ENCODE results near the gene KEL.

The KEL gene

DNA sequence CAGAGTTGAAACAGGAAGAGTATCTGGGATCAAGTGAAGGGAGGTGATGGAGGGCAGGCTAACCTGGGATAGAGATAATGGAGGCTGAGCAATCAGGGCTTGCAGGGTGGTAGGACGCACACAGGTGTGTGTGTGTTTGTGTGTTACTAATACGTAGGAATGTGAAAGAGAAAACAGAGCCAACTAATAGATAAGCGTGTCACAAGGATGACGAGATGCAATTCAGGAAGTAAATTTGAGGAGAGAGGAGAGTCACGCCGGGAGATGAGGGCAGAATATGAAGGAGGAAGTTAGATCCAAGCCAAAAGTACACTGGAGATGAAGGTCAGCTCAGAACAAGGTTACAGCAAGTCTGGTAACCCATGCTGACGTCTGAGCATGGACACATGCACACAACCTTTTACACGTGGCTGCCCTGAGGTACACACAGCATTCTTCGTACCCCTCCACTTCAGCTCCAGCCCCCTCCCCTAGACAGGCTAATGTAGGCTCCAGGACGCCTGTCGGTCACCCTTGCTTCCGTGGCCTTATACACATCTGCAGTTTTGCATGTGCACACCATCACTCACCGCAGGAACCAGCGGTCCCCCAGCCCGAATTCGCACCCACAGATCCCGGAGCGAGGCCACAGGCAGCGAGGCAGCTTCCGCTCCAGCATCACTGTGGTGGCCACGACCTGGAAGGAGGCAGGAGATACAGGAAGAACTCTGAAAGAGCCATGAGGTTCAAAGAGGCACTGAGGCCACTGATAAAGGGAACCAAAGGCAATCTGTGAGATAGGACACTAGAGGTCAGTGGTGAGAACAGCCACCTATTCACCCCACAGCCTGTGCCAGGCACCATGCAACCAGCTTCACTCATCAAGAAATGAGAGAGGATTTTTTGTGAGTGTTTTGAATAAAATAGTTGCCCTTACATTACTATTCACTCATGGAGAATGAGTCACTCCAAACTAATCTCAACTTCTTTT, 53.0 kb downstream of the KEL start:
- 73% methylated on average over 21 of the region's 21 CpGs for WGBS
- Histone ChIP-seq H3K27ac (ENCODE audit: low read length, poor library complexity, severe bottlenecking) (no peak overlapping the region), H3K14ac (ENCODE audit: low read length in 2 of 2) (no peak overlapping the region)

DNA sequence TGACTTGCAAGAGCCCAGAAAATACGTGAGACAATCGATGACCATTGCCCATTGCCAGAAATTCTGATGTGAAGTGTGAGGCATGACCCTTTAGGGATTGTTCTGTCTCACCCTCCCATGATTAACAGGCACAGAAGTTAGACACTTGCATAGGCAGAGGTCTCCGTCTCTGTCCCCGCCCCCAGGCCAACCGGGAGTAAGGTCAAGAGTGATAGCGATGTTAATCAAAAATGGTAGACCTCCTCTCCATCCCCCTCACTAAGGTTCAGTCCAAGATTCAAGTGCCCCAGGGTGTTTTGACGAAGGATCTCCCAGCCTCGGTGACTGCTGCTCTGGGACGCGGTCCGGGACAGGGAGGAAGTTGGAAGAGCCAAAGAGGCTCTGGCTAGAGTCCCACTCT, 53.9 kb downstream of the KEL start:
- H3K27me3 ChIP-seq (ENCODE audit: control insufficient read depth in 1 of 2, insufficient read depth in 1 of 2, low read length in 2 of 2), result peaks cover 0 to 11% of the 10 kb centered on the region in 2 experiments
- no peak overlapping the region for H2BK15ac ChIP-seq (ENCODE audit: low read depth, poor library complexity, severe bottlenecking)
- H2AK5ac ChIP-seq (ENCODE audit: low read length, severe bottlenecking), result no peak overlapping the region
- no peak overlapping the region for H3K14ac ChIP-seq (ENCODE audit: low read length in 2 of 2)
- H4K91ac ChIP-seq (ENCODE audit: low read length), result no peak overlapping the region
- H3K4ac ChIP-seq (ENCODE audit: low read depth in 1 of 2, low read length in 2 of 2), result no peak overlapping the region
- no peak overlapping the region for H3K4me2 ChIP-seq (ENCODE audit: low read length, poor library complexity, severe bottlenecking)
- H2AFZ ChIP-seq (ENCODE audit: low read depth, low read length), result no peak overlapping the region
- 83% methylated on average over 11 of the region's 11 CpGs for WGBS
- no peaks in the 10 kb centered on the region for H3K79me1 ChIP-seq (replicated peaks; ENCODE audit: low read length, poor library complexity, severe bottlenecking)
- peaks cover 18% of the 10 kb centered on the region for H3K9me3 ChIP-seq (ENCODE audit: control insufficient read depth, low read length)
- H4K8ac ChIP-seq (ENCODE audit: low read length), result no peak overlapping the region
- no peak overlapping the region for H2BK5ac ChIP-seq (ENCODE audit: low read depth, low read length, poor library complexity, severe bottlenecking)
- no peak overlapping the region for H3K27ac ChIP-seq (ENCODE audit: low read length, poor library complexity, severe bottlenecking)
- DNase-seq, result no peak
- no peak overlapping the region for H3K23ac ChIP-seq (ENCODE audit: low read length in 2 of 2)
- H2BK120ac ChIP-seq (ENCODE audit: low read depth, low read length), result no peak overlapping the region
- H3K4me3 ChIP-seq (ENCODE audit: insufficient read depth in 1 of 2, low read depth in 1 of 2, low read length in 2 of 2), result no peak overlapping the region
- no peak overlapping the region for H3K9ac ChIP-seq (ENCODE audit: low read length)
- no peak overlapping the region for H2BK12ac ChIP-seq (ENCODE audit: low read length in 2 of 2)
- H3K18ac ChIP-seq (ENCODE audit: low read depth in 1 of 2, low read length in 2 of 2), result no peak overlapping the region
- H3K4me1 ChIP-seq (ENCODE audit: control insufficient read depth, insufficient read depth, low read depth, low read length), result no peaks in the 10 kb centered on the region
- no peaks in the 10 kb centered on the region for H3K36me3 ChIP-seq (ENCODE audit: control insufficient read depth in 1 of 2, insufficient read depth in 2 of 2, low read depth in 1 of 2, low read length in 2 of 2)

More for the DNA sequence above, 53.0 kb downstream of the KEL start:
- H2BK120ac ChIP-seq (ENCODE audit: low read depth, low read length), result no peak overlapping the region
- no peak for DNase-seq
- no peak overlapping the region for H2BK5ac ChIP-seq (ENCODE audit: low read depth, low read length, poor library complexity, severe bottlenecking)
- no peak overlapping the region for H3K4me2 ChIP-seq (ENCODE audit: low read length, poor library complexity, severe bottlenecking)
- H2AFZ ChIP-seq (ENCODE audit: low read depth, low read length), result no peak overlapping the region
- no peak overlapping the region for H2BK15ac ChIP-seq (ENCODE audit: low read depth, poor library complexity, severe bottlenecking)
- peaks cover 17% of the 10 kb centered on the region for H3K9me3 ChIP-seq (ENCODE audit: control insufficient read depth, low read length)
- H3K18ac ChIP-seq (ENCODE audit: low read depth in 1 of 2, low read length in 2 of 2), result no peak overlapping the region
- no peak overlapping the region for H2BK12ac ChIP-seq (ENCODE audit: low read length in 2 of 2)
- H3K36me3 ChIP-seq (ENCODE audit: control insufficient read depth in 1 of 2, insufficient read depth in 2 of 2, low read depth in 1 of 2, low read length in 2 of 2), result no peaks in the 10 kb centered on the region
- H3K27me3 ChIP-seq (ENCODE audit: control insufficient read depth in 1 of 2, insufficient read depth in 1 of 2, low read length in 2 of 2), result peaks cover 0 to 11% of the 10 kb centered on the region in 2 experiments
- H4K91ac ChIP-seq (ENCODE audit: low read length), result no peak overlapping the region
- no peak overlapping the region for H4K8ac ChIP-seq (ENCODE audit: low read length)
- H3K4ac ChIP-seq (ENCODE audit: low read depth in 1 of 2, low read length in 2 of 2), result no peak overlapping the region
- no peak overlapping the region for H3K9ac ChIP-seq (ENCODE audit: low read length)
- no peaks in the 10 kb centered on the region for H3K4me1 ChIP-seq (ENCODE audit: control insufficient read depth, insufficient read depth, low read depth, low read length)
- H3K4me3 ChIP-seq (ENCODE audit: insufficient read depth in 1 of 2, low read depth in 1 of 2, low read length in 2 of 2), result no peak overlapping the region
- H3K79me1 ChIP-seq (replicated peaks; ENCODE audit: low read length, poor library complexity, severe bottlenecking), result no peaks in the 10 kb centered on the region
- no peak overlapping the region for H3K23ac ChIP-seq (ENCODE audit: low read length in 2 of 2)
- H2AK5ac ChIP-seq (ENCODE audit: low read length, severe bottlenecking), result no peak overlapping the region

DNA sequence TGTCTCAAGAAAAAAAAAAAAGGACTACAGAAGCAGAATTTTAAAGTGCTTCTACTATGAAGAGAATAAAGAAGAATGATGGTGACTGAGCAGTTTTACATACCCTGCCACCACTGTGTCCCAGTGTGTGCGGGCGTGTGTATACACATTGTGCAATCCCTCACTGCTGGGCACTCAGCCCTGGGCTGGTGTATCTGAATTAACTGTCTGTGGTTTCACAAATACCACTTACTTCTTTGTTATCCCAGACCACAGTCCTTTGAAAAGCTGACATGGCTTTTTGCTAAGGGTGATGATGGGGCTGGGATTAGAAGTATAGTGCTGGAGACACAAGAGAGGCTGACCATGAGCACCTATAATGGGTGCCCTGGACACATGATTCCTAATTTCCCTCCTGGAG, 55.5 kb downstream of the KEL start:
- no peak overlapping the region for H3K14ac ChIP-seq (ENCODE audit: low read length in 2 of 2)
- no peak overlapping the region for H2AK5ac ChIP-seq (ENCODE audit: low read length, severe bottlenecking)
- no peak overlapping the region for H3K27ac ChIP-seq (ENCODE audit: low read length, poor library complexity, severe bottlenecking)
- no peaks in the 10 kb centered on the region for H3K36me3 ChIP-seq (ENCODE audit: control insufficient read depth in 1 of 2, insufficient read depth in 2 of 2, low read depth in 1 of 2, low read length in 2 of 2)
- H3K4me2 ChIP-seq (ENCODE audit: low read length, poor library complexity, severe bottlenecking), result no peak overlapping the region
- H3K18ac ChIP-seq (ENCODE audit: low read depth in 1 of 2, low read length in 2 of 2), result no peak overlapping the region
- H2BK15ac ChIP-seq (ENCODE audit: low read depth, poor library complexity, severe bottlenecking), result no peak overlapping the region
- H3K9ac ChIP-seq (ENCODE audit: low read length), result no peak overlapping the region
- DNase-seq, result no peak
- no peak overlapping the region for H2BK5ac ChIP-seq (ENCODE audit: low read depth, low read length, poor library complexity, severe bottlenecking)
- no peaks in the 10 kb centered on the region for H3K79me1 ChIP-seq (replicated peaks; ENCODE audit: low read length, poor library complexity, severe bottlenecking)
- H3K4me3 ChIP-seq (ENCODE audit: insufficient read depth in 1 of 2, low read depth in 1 of 2, low read length in 2 of 2), result no peak overlapping the region
- WGBS, result 100% methylated on average over 1 of the region's 2 CpGs
- no peaks in the 10 kb centered on the region for H3K4me1 ChIP-seq (ENCODE audit: control insufficient read depth, insufficient read depth, low read depth, low read length)
- H3K4ac ChIP-seq (ENCODE audit: low read depth in 1 of 2, low read length in 2 of 2), result no peak overlapping the region
- no peak overlapping the region for H2BK120ac ChIP-seq (ENCODE audit: low read depth, low read length)
- H4K91ac ChIP-seq (ENCODE audit: low read length), result no peak overlapping the region
- no peak overlapping the region for H2AFZ ChIP-seq (ENCODE audit: low read depth, low read length)
- no peak overlapping the region for H4K8ac ChIP-seq (ENCODE audit: low read length)
- H3K23ac ChIP-seq (ENCODE audit: low read length in 2 of 2), result no peak overlapping the region
- peaks cover 18% of the 10 kb centered on the region for H3K9me3 ChIP-seq (ENCODE audit: control insufficient read depth, low read length)
- peaks cover 0 to 8% of the 10 kb centered on the region in 2 experiments for H3K27me3 ChIP-seq (ENCODE audit: control insufficient read depth in 1 of 2, insufficient read depth in 1 of 2, low read length in 2 of 2)
- H2BK12ac ChIP-seq (ENCODE audit: low read length in 2 of 2), result no peak overlapping the region

DNA sequence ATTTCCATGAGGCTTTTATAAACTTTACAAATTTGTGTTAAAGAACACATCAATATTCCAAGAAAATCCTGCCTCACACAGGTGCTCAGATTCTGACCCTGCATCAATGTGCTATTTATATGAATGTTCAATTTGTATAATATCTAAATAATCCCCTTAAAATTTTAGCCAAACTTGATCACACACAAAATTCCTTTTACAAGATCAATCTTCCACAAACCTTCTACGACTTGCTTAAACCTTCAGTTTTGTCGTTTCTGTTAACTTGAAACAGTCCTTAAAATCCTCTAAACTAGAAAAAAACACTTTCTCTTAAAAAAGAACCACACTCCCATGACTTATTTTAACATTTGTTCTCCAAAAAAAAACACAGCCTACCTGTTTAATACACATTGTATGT, 56.4 kb downstream of the KEL start:
- H2AK5ac ChIP-seq (ENCODE audit: low read length, severe bottlenecking), result no peak overlapping the region
- peaks cover 18% of the 10 kb centered on the region for H3K9me3 ChIP-seq (ENCODE audit: control insufficient read depth, low read length)
- H3K4ac ChIP-seq (ENCODE audit: low read depth in 1 of 2, low read length in 2 of 2), result no peak overlapping the region
- no peak overlapping the region for H4K91ac ChIP-seq (ENCODE audit: low read length)
- no peak overlapping the region for H2BK12ac ChIP-seq (ENCODE audit: low read length in 2 of 2)
- H2BK120ac ChIP-seq (ENCODE audit: low read depth, low read length), result no peak overlapping the region
- H3K36me3 ChIP-seq (ENCODE audit: control insufficient read depth in 1 of 2, insufficient read depth in 2 of 2, low read depth in 1 of 2, low read length in 2 of 2), result no peaks in the 10 kb centered on the region
- H3K4me1 ChIP-seq (ENCODE audit: control insufficient read depth, insufficient read depth, low read depth, low read length), result no peaks in the 10 kb centered on the region
- DNase-seq, result no peak
- 74% methylated on average over 2 of the region's 2 CpGs for WGBS
- no peak overlapping the region for H2BK15ac ChIP-seq (ENCODE audit: low read depth, poor library complexity, severe bottlenecking)
- H2BK5ac ChIP-seq (ENCODE audit: low read depth, low read length, poor library complexity, severe bottlenecking), result no peak overlapping the region
- H3K4me2 ChIP-seq (ENCODE audit: low read length, poor library complexity, severe bottlenecking), result no peak overlapping the region
- H3K23ac ChIP-seq (ENCODE audit: low read length in 2 of 2), result no peak overlapping the region
- H3K4me3 ChIP-seq (ENCODE audit: insufficient read depth in 1 of 2, low read depth in 1 of 2, low read length in 2 of 2), result no peak overlapping the region
- H3K14ac ChIP-seq (ENCODE audit: low read length in 2 of 2), result no peak overlapping the region
- H2AFZ ChIP-seq (ENCODE audit: low read depth, low read length), result no peak overlapping the region
- H4K8ac ChIP-seq (ENCODE audit: low read length), result no peak overlapping the region
- H3K9ac ChIP-seq (ENCODE audit: low read length), result no peak overlapping the region
- H3K27ac ChIP-seq (ENCODE audit: low read length, poor library complexity, severe bottlenecking), result no peak overlapping the region
- peaks cover 0 to 4% of the 10 kb centered on the region in 2 experiments for H3K27me3 ChIP-seq (ENCODE audit: control insufficient read depth in 1 of 2, insufficient read depth in 1 of 2, low read length in 2 of 2)
- H3K79me1 ChIP-seq (replicated peaks; ENCODE audit: low read length, poor library complexity, severe bottlenecking), result no peaks in the 10 kb centered on the region
- H3K18ac ChIP-seq (ENCODE audit: low read depth in 1 of 2, low read length in 2 of 2), result no peak overlapping the region

Data from mesenchymal stem cell (in vitro differentiated cells and primary cell).